NCI-H1048 (cell line): ENCODE measurements around the gene BNIPL.

Experiments used
- DNase-seq: peaks from one replicate; lab custom pipeline; 2025; lab: John Stamatoyannopoulos, UW

Gene BNIPL

DNA sequence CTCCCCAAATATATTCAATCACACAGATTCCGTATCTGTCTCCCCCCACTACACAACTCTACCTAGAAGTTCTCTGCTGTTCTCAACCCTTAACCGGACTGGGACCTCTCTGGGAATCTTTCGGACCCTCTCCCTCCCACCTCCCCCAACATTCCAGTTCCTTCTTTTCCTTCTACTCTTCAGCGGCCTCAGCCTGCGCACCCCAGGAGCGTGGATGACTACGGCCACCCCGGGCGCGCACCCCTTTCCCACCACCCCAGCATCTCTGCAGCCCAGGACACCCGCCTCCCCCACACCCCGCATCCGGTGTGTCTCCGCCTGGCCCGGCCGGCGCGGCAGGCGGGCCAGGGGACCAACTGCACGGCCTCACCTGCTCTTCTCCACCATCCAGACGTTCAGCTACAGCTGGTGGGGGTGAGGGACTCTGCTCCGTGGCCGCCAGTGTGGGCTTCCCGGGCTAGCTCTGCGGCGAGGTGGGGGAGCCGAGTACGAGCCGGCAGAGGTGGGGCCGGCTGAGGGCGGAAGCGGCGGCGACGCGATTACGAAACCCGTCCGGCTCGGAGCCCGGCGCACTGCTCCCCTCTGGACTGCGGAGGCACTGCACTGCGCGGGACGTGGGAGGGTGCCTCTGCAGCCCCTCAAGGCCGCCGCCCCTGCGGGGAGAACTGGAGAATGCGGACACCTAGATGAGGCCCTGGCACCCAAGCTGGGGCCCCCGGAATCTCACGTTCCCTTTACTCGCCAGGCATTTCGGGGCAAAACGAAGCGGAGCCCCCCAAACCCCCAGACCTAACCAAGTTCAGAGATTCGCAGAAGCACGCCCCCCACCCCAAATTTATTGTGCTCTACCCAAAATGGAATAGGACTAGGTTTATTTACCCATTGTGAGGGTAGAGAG is 23.0 kb downstream of the BNIPL start, which contains the start of gene CDC42SE1:
TSS of gene CDC42SE1 (minus strand) at position 514 of the 898 bp plus-strand sequence. CDS start 3,892 bp downstream, outside the sequence.
- DNase-seq, result peak; percentile 69

DNA sequence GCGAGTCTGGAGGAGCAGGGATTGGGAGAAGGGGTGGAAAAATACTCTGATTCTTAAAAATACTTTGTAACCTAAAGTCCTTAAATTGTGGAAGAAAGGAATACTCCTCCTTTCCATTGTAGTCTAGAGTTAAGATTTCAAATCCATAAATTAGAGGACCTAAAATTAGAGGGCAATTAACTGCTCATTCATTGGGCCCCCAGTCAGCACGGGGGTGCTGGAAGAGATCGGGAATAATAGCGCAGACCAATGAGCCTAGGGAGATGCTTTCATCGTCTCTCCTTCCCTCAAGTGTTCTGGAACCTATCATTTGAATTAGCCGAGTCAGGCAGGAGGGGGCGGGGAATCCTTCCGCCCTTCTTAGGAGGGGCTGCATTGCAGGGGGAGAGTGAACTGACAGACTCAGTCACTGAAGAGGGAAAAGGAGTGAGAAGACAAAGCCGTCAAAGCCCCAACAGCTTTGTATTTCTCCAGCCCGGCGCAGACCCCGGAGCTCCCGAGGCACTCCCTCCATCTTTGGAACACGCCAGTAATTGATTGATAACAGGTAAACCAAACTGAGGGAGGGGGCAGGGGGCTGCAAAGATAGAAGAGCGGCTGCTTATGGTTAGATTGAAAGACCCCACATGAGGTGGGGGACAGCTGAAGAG is 23.7 kb downstream of the BNIPL start, which contains the start of gene MLLT11:
TSS of gene MLLT11 (plus strand) at position 391 of the 650 bp plus-strand sequence. CDS start 6,828 bp downstream, outside the sequence.
- DNase-seq, result no peak

DNA sequence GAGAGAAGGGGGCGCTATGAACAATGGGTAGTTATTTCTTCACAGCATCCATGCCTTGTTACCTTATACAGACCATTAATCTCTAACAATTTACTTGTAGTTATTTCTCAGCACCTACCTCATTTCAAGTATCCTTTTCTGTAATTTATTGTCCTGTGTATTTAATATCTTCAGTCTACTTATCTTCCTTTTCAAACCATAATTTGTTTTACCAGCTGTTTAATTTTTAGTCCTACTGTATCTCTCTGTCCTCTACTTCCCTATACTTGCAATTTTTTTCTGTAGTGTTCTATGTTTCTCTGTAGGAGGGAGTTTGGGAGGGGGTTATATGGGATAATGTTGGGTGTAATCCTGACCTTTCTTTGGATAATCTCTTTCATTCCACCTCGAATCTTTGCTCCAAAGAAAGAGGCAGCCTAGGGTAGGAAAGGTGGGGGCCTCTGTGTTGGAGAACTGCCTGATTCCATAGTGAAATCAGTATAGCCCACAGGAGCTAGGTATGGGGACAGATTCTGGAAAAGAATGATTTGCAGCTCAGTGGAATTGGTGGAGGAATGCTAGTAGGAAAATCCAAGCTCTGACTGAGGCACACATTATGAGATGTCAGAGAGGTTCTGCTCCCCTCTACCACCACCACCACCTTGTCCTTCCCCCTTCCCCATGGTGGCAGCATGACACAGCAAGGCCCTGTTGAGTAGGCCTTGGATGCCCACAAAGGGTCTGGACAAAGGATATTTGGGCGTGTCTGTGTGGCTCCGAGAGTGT is 24.5 kb downstream of the BNIPL start:
- DNase-seq, result no peak

DNA sequence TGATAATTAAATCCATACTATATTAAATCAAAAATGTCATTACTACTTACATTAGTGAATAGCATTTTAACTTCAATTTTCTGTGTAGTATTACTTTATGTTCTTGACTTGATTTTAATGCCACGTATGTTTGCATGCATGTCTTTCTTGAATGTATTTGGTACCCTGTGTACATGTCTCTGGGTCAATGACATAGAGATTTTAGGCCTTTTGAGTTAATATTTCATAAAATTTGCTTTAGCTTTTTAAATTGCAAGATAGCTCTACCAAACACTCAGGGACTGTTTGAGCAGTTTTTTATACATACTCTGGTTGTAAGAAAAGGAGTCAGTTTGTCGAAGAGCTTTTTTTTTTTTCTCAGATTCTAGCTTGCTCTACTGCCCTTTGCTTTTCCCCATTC is 25.3 kb downstream of the BNIPL start:
- DNase-seq, result no peak

DNA sequence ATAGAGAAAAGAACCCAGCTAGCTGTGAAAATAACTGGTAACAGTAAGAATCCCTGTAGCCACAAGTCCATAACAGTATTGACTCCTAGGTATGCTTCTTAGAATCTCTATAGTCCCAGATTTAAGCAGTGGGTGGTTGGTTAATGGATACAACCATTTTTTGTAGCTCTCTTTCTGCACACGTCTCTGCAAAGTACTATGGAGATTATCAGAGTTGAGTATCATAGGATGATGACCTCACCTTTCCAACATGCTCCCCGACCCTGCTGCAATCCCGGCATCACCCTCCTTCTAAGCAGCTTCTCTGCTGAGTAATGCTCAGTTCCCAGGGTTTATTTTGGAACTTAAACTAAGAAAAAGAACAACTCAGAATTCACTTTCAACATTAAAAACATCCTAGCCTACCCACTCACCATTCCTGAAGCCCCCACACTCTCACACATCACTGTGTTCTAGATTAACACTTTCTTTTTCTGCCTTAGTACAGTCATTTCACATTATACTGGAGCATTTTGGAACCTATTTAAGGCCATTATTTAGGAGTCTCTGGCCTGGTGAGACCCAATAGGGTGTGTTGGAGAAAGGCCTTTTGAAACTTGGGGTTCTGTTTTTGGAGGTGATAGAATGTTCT is 26.5 kb downstream of the BNIPL start:
- DNase-seq, result no peak

DNA sequence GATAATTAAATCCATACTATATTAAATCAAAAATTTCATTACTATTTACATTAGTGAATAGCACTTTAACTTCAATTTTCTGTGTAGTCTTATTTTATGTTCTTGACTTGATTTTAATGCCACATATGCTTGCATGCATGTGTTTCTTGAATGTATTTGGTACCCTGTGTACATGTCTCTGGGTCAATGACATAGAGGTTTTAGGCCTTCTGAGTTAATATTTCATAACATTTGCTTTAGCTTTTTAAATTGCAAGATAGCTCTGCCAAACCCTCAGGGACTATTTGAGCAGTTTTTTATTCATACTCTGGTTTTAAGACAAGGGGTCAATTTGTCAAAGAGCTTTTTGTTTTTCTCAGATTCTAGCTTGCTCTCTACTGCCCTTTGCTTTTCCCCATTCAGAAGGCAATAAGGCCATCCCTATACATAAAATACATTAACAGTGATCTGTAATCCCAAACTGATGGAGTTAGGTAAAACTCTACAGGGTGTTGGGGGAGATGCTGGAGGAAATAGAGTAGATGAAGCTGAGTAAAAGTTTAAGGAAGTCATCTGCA is 28.8 kb downstream of the BNIPL start:
- DNase-seq, result no peak

DNA sequence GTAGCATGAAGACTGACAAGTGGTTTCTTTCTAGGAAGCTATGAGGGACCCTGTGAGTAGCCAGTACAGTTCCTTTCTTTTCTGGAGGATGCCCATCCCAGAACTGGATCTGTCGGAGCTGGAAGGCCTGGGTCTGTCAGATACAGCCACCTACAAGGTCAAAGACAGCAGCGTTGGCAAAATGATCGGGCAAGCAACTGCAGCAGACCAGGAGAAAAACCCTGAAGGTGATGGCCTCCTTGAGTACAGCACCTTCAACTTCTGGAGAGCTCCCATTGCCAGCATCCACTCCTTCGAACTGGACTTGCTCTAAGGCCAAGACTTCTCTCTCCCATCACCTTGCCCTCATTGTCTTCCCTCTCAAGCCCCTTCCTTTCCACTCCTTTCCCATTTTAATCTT is 30.8 kb downstream of the BNIPL start:
- no peak for DNase-seq

DNA sequence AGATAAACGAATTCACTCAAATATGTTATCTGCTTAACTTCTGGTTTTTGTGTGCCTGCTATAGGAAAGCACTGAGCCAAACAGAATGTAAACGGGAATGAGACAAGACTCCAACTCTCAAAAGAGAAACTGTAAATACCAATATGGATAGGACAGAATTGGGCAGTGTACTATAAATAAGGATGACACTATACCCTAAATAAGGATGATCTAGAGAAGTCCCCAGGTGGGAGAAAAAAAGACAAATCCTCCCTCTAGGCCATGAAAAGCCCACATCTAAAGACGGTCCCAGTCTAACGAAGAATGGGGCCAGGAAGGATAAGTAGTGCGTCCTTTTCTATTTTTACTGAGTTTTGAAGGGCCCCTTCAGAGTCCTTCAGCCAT is 32.7 kb downstream of the BNIPL start:
- DNase-seq, result no peak

DNA sequence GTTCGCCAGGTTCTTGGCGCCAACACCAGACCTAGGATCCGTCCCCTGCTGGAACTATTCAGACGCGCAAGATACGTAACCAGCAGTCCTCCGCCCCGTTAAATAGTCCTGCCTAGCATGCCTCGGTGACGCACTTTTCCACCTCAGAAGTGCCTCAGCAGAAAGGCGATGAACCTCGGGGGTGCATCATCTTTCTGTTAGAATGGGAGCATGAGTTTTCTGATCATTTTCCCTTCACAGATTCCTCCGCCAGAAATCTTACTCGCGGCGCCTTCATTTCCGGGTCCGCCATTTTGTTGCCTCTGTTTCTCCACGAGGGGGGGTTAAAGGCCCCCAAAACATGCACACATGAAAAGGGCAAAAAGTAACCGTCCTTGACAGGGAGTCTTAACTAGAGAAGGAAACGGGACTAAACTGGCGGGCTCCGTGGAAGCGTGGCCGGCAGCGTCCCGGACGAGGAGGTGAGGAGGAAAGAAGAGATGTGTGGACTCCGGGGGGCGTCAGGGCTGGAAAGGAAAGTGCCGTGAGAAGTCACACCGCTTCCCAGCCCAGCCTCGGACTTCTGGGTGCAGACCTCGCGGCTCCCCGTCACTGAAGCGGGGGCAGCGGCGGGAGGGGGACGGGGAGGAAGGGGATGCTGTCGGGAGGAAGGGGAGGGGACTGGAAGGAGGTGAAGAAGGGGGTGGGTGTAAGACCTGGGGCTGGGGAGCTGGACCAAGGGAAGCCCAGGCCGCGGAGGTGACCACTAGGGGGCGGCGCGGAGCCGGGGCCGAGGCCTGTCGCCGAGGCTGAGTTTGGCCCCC is 34.3 kb downstream of the BNIPL start, which contains the start of gene GABPB2:
TSS of gene GABPB2 (plus strand) at position 288 of the 803 bp plus-strand sequence. CDS start 17,429 bp downstream, outside the sequence.
- DNase-seq, result peak; percentile 72

DNA sequence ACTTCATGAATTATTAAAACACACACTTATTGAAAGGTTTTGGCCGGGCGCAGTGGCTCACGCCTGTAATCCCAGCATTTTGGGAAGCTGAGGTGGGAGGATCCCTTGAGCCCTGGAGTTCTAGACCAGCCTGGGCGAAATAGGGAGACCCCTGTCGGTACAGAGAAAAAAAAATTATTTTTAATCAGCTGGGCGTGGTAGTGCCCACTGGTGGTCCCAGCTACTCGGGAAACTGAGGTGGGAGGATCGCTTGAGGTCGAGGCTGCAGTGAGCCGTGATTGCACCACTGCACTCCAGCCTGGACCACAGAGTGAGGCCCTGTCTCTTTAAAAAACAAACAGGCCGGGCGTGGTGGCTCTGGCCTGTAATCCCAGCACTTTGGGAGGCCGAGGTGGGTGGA is 35.8 kb downstream of the BNIPL start:
- no peak for DNase-seq

DNA sequence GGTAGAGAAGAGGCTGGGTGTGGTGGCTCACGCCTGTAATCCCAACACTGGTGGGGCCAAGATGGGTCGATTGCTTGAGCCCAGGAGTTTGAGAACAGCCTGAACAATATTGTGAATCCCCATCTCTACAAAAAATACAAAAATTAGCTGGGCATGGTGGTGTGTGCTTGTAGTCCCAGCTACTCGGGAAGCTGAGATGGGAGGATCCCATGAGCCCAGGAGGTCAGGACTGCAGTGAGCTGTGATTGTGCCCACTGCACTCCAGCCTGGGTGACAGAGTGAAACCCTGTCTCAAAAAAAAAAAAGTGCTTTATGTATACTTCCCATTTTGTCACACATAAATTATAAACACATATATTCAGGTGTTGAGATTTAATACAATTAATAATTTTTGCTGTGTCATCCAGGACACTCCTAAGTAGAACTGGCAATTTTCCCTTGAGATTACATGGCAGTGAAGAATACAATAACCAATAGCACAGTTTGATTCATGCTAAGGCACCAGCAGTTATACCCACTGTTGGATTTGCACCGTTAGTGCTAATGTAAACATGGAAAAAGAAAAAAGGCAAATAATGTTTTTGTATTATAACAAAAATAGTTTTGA is 49.7 kb downstream of the BNIPL start:
- DNase-seq, result no peak
